ENCODE measurements around the gene ANKRD29.
"Not testable (repeated sequence)": the region's sequence is repeated elsewhere in the genome, so short reads cannot be mapped to it uniquely, and the experiment has no call there.

The ANKRD29 gene

GRCh38 chr18:23557511-23557910 lies 105.2 kb downstream of the ANKRD29 start:
- not testable (repeated sequence) for DNase-seq (ENCODE audit: low spot score)

DNA sequence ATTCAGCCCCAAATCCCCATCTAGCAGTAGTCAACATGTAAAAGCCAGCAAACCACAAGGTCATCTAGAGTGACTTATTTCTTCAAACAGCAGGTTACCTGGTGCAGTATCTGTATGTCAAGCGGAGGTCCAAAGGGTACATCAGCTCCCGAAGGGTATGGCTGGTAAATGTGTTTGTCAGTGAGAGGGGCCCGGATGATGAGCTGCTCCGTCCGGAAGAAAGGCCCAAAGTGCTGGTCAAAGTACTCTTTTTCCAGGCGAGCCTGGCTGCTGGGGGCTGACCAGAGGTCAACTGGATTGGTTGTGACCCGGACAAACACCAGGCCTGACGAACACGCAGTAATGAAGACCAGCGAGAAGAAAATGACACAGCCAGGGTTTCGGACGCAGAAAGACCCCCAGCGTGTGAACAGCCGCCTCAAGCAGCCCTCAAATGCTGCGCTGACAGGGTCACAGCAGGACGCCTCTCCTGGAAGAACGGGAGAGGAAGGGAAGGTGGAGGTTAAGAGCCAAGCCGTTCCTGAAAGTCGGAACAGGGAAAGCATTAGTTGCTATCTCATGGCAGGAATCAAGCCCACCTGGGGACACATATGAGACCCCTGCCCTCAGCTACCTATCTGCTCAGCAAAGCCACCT lies 106.4 kb downstream of the ANKRD29 start:
- DNase-seq (ENCODE audit: low spot score) = no peak

- no peak for DNase-seq (ENCODE audit: low spot score)
Observed at GRCh38 chr18:23553887-23554286, 108.8 kb downstream of the ANKRD29 start.

DNA sequence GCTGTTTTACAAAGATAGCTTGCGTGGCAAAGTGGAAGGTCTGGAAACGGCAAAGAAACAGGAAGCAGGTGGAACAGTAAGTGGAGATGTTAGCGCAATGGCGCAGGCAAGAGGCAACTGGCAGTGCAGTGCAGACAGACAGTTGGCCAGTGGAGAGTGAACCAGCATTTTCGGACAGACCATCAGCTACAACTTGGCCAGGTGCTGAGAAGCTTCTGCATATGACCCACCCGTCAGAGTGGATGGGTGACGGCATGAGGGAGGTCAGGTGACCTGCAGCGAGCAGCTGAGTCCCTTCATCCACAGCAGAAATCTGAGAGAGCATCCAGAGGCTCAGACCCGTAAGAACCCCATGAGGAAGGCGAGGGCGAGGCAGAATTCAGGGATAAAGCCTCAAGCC lies 110.2 kb downstream of the ANKRD29 start:
- no peak for DNase-seq (ENCODE audit: low spot score)

GRCh38 chr18:23551978-23552377 lies 110.7 kb downstream of the ANKRD29 start:
- no peak for DNase-seq (ENCODE audit: low spot score)

- no peak for DNase-seq (ENCODE audit: low spot score)
Observed at GRCh38 chr18:23550898-23551297, 111.8 kb downstream of the ANKRD29 start.
